ENCODE data around the gene CAT.
"Not testable (repeated sequence)": the region's sequence is repeated elsewhere in the genome, so short reads cannot be mapped to it uniquely, and the experiment has no call there.

Gene CAT

DNA sequence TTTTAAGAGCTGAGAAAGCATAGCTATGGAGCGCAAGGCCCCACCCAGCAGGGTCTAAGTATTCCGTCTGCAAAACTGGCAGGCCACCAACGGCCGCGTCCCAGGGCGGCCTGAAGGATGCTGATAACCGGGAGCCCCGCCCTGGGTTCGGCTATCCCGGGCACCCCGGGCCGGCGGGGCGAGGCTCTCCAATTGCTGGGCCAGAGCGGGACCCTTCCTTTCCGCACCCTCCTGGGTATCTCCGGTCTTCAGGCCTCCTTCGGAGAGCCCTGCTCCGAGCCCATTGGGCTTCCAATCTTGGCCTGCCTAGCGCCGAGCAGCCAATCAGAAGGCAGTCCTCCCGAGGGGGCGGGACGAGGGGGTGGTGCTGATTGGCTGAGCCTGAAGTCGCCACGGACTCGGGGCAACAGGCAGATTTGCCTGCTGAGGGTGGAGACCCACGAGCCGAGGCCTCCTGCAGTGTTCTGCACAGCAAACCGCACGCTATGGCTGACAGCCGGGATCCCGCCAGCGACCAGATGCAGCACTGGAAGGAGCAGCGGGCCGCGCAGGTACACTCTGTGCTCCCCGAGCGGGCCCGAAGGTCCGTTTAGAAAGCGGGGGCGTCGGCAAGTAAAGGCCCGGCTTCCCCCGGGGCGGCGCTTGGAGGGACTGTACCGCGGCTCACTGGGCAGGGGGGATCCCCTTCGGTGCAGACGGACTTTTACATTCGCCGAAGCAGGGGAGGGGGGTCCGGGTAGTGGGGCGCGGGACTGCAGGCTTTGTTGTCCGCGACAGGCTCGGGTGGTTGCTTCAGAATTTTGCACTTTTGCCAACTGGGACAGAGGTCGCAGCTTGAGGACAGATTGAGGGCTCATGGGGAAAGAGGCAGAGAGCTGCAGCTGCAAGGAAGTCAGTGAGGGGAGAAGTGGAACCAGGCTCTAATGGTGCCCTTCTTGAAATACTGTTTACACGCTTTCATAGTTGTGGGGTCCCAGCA is at the start of gene CAT:
CAT (plus strand) TSS at position 406 of the 979 bp plus-strand sequence; CDS start at position 486, 80 bp downstream.
- peak; percentile 99 for DNase-seq

DNA sequence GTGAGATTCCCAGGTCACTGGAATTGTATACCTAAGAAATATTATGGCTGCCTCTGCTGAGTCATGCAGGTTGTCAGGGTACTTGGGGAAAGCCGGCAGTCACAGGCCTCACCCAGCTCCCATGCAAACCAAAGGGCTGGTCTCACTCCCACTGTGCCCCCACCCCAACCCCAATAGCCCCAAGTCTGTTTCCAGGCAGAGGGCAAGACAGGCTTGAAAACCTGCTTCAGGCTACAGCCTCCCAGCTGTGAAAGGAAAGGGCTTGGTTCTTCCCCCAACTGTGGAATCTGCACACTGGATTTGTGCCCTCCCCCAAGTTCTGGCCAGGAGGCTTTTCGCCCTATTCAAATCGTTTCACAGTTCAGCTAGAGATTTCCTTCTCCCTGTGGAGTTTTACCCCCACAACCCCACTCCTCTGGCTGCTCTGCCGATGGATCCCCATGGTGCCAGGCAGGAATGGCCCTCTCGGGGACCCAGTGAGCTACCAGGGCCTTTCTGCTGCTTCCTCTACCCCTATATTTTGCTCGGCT is 43.9 kb upstream of the CAT start:
- no peak for DNase-seq

DNA sequence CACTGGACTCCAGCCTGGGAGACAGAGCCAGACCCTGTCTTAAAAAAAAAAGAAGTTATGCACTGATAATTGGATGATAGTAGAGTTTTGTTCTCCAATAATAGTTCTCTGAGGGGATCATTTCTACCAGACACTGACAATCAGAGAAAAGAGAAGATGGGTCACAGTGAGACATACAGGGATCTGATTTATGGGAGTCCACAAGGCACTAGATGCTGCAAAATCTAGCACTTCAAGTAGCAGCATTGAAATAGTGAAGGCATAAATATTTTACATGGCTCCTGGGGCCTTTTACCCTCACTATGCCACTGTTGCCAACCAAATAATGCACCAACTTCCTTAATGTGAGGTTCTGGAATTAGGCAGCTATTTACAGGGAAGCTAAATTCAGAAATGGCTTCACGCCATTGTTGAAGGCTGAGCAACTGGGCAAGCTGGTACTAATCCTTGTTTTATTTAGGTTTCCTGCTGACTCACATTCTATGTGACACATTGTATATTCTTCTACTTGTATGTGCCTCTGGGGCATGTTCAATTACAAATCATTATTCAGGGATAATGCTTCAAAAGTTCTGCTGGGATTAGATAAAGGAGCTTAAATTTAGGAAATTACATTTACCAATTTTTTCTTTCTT is 42.7 kb upstream of the CAT start:
- no peak for DNase-seq

DNA sequence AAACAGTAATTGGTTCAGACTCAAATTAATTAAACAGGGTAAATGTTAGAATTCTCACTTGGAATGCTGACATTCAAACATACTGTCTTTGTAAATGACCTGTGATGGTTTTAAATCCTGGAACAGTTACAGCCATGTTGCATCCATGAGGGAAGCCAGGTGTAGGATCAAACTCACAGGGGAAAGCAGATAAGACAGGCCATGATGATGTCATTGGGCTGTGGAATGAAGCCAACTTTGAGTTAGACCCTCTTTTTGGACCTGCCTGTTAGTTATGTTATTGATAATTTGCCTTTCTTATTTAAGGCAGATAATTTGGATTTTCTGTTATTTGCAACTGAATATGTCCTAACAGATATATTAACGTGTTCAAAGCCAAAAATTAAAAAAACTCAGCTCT is 41.6 kb upstream of the CAT start:
- DNase-seq, result no peak

DNA sequence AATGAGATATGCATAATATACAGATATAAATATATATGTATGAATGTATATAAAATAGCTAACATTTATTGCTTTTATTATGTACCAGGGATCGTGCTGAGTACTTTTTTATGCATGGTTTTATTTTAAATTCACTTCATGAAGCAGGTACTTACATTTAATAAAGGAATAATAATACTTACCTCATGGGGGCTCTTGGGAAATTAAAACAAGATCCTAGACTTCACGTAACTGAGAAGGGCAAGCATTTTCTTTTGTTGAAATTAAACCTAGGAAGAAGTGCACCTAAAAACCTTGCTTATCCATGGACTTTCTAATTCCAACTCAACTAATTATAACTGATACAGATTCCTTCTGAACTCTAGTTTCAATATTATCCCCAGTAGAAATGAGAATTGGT is 40.9 kb upstream of the CAT start:
- no peak for DNase-seq

DNA sequence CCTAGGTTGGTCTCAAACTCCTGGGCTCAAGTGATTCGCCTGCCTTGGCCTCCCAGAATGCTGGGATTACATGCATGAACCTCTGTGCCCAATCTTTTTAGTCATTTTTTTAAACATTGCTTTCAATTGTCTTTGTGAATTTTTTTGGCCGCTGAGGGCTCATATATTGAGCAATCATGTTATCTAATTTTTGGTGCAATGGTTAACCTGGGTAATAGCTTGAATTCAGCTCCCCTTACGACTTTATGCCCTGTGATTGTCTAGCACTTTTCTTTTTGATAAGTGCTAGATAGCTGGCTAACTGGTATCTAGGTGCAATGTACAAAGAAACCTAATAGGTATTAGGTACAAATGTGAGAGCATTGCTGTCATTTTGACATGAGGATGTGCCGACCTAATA is 35.3 kb upstream of the CAT start:
- DNase-seq, result peak; percentile 13

DNA sequence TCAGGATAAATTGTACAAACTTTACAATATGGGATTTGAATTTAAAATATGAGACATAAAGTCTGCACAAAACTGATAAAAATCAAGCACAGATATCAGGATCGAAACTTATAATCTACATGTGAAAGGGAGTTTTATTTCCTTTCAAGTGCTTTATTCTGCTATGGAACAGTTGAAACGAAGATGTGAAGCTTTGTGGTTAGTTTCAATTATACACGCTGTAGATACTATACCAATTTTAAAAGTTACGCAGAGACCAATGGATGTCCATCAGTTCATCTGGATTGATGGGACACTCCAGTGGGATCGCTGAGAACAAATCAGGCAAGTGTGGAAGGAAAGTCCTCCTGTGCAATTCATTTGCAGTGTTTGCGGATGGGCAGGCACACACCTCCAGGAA is 34.5 kb upstream of the CAT start:
- no peak for DNase-seq

DNA sequence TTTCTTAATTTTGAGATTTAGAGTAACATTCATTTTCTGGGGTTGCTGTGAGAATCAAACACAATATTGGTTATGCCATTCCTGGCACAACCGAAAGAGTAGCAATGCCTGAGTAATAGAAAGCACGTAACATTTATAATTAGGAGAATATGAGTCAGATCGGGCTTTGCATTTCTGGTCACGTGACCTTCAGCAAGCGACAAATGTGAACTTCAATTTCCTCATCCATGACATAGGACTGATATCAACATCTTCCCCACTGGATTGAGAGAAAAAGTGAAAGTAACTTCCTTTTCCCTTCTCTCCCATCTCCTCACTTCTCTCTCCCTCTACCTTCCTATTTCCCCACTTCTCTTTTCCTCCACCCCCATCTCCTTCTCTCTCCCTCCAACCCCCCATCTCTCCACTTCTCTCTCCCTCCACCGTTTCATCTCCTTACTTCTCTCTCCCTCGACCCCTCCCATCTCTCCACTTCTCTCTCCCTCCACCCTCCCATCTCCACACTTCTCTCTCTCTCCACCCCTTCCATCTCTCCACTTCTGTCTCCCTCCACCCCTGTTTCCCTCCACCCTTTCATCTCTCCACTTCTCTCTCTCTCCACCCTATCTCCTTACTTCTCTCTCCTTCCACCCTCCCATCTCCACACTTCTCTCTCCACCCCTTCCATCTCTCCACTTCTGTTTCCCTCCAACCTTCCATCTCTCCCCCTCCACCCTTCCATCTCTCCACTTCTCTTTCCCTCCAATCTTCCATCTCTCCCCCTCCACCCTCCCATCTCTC is 33.5 kb upstream of the CAT start:
- peak; percentile 34 for DNase-seq

DNA sequence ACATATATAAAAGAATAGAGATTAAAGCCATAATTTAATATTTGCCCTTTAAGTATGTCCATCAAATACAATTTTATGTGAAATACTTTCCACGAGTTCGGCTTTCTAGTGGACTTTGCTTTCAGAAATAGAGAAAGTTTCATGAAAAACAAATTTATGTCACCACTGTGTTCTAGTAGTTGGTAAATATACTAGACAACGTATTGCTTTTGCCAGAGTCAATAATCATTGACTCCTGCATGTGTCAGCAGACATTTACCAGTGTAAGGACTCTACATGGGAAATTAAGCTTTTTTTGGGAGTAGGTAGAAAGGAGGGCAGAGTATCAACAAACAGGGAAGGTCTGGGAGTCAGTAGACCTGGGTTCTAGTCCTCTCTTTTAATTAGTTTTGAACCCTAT is 32.3 kb upstream of the CAT start:
- no peak for DNase-seq

DNA sequence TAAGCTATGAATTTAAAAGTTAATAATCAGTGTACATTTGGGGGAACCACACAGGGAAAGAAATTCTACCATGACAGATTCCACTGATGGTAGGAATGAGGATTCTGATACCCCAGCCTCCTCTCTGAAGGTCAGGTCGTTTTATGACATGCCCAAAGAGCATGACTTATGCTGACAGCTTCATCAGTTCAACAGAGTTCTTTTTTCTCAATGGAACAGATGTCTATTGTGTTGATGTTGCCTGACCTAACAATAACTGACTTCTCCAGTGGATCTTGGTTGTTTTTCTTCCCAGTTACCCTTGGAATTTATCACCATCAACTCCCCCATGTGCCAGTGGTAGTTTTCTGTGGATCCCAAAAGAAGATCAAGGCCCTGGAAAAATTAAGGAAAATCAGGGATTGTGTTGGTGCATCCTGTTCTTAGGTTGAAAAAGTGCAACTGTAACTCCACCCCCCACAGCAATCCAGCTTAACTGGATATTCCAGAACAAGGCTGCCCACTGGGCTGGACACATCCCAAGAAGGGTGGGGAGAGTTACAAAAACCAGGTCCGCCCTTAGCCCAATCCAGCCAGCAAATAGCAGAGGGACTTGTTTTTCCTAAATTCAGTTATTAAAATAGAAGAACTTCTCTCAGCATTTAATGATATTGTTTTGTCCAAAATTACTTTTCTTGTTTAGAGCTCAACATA is 31.5 kb upstream of the CAT start:
- DNase-seq, result no peak

DNA sequence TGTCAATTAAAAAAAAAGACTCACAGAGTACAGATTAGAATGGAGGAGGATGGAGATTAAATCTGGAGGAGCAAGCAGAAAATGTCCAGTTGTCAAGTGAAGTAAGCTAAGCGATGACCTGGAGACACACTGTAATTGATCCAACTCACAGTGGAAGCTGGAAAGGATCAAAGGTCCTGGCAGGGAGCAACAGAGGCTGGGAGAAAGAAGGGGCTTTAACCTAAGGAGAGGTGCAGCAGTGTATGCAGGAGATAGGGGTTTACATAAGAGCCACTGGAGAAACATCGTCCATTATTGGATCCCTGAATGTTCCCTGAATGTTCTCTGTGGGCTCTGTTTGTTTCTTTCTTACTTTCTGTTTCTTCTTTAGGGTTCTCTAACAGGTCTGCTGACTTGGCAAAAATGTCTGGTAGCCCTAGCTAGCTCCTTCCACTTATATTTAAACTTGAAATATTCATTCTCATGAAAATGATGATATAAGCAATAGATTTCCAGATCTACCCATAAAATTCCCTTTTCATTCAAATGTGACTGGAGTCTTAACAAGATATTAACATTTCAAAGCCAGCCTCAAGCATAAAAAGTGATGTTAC is 30.1 kb upstream of the CAT start:
- peak; percentile 14 for DNase-seq

DNA sequence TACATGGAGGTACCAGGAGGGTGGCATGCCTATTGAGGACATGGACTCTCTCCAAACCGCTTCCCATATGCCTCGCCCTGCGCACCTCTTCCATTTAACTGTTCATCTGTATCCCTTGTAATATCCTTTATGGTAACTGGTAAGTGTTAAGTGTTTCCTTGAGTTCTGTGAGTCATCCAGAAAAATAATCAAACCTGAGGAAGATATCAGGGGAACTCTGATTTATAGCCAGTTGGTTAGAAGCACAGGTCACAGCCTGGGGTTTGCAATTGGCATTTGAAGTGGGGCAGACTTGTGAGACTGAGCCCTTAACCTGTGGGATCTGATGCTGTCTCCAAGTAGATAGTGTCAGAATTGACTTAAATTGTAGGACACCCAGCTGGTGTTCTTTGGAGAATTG is 27.6 kb upstream of the CAT start:
- DNase-seq, result no peak

DNA sequence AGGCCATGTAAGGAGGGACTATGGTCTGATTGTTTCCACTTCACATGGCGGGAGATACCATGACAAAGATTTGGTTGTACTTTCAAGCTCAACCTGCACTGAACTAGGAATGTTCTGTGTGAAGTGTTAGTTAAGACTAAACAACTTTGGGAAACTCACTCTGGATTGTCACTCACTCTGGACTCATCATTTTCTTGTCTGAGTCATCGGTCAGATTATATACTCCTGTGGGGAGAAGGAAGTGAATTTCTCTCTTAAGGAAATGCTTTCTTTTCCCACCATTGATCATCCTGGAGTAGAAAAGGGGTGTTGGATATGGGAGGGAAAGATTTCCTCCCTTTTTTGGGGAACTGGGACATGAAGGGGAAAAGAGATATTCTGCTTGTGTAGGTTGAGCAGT is 26.9 kb upstream of the CAT start:
- DNase-seq, result no peak

DNA sequence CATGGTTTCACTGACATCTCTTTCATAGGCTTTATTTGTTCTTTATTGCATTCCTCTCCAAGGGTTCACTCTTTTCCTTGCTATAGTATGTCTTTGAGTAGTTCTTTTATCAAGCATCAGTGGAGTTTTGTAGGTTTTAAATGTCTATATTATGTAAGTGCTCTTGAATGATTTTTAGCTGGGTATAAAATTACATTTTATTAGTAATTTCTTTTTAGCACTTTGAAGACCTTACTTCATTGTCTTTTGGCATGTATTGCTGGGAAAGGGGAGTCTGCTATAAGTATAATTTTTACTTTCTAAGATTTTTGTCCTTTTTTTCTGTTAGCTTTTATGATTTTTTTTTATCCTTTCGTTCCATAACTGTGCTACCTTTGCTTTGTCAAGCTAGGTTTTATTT is 25.5 kb upstream of the CAT start:
- DNase-seq, result peak; percentile 6

DNA sequence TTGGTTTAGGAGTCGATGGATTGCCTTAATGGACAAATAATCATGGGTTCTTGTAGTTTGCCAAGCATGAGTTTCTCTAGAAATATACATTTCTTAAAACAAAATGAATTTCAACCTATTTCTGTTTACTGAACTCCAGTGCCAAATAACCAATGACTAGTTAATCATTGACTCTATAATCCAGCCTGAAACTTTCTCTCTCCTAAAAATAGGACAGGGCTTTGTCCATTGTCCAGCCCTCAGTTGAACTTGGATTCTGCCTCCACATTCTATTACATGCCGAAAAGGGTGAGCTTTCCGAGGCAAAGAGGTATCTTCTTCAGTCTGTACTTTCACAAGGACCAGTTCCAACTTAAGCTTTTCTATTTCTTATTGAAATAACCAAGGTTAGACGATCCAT is 23.2 kb upstream of the CAT start:
- DNase-seq, result no peak

DNA sequence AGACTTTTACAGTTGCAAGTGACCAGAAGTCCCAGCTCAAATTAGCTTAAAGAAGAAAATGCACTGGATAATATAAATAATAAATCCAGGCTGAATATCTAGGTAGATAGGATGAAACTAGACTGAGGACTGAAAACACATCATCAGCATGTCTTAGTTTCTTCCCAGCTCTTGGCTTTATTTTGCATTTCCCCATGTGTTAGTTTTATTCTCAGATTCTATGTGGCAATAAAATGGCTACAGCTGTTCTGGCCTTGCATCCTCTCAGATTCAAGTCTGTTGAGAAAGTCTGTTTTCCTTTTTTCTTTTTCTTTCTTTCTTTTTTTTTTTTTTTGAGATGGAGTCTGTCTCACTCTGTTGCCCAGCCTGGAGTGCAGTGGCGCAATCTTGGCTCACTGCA is 22.6 kb upstream of the CAT start:
- DNase-seq, result no peak

DNA sequence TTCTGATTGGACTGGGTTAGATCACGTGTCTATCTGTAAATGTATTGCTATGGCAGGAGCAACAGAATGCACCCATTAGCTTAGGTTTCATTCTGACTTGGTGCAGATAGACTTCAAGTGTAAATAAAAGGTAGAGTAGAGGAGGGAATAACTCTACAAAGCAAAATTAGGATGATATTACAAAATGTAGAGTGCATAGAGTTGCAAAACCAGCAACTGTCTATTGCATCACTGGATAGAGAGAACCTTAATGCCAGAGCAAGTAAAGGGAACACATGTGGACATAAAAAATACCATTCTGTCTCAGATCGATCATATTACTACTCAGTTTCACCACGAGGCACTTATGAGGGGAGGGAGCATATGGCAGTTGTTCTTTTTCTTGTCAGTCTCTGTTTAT is 22.0 kb upstream of the CAT start:
- DNase-seq, result peak; percentile 25

DNA sequence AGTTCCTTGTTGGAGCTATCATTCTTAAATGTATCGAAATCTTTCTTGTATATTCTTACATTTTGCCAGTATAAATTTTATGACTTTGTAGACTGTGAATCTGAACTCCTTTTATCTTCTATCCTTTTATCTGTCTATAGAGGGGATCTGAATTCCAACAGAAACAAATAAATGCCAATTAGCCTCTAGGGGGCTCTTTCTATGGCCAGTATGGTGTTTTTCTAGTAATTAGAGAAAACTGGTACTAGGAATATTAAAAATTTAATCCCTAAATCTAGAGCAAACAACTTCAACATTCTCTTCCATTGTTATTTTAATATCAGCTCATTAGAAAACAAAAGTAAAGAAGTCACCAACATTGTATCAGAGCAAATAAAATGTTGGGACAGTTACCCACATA is 21.5 kb upstream of the CAT start:
- peak; percentile 25 for DNase-seq

DNA sequence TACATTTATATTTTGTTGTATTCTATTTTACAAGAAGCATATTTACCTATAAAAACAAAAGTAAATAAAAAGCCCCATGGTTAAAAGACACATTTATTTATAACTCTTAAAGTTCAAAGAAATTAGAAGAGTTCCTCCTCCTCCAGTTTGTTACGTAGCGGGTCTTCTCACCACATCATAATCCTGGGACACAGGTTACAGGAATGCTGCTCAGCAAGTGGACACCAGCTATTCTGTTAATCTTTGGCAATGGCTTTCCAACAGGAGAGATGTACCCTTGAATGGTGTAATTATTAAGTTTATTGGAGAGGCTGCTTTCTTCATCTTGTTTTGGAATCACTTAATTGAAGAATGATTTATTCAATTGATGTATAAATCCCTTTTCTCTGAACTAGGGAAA is 19.6 kb upstream of the CAT start:
- no peak for DNase-seq

DNA sequence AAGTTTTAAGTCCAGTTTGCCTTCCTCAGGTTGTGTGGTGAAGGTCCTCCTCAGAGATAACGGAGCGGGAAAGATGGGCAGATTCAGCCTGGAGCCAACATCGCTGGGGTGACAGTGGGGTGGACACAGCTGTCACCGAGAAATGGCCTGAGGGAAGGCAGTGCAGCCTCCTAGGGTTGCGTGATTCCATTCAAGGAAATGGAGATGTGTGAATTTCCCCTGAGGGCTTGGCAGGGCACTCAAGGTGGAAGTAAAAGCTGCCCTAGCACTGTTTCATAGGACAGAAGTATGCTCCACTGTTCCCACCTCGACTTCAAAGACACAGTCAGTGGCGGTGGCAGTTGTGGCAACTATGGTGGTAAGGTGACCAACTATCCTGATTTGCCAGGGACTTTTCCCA is 15.4 kb upstream of the CAT start:
- DNase-seq, result no peak

DNA sequence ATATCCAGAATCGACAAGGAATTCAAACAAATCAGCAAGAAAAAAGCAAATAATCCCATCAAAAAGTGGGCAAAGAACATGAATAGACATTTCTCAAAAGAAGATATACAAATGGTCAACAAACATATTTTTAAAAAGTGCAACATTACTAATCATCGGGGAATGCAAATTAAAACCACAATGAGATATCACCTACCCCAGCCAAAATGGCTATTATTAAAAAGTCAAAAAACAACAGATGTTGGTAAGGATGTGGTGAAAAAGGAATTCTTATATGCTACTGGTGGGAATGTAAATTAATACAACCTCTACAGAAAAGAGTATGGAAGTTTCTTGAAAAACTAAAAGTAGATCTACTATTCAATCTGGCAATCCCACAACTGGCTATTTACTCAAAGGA is 13.9 kb upstream of the CAT start:
- DNase-seq, result not testable (repeated sequence)

DNA sequence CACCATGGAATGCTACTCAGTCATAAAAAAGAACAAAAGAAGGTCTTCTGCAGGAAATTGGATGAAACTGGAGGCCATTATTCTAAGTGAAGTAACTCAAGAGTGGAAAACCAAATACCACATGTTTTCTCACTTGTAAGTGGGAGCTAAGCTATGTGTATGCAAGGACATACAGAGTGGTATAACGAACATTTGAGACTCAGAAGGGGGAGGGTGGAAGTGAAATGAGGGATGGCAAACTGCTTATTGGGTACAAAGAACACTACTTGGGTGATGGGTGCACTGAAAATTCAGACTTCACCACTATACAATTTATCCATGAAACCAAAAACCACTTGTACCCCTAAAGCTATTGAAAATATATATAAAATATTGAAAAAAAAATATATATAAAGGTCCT is 13.4 kb upstream of the CAT start:
- no peak for DNase-seq
